Spleen (tissue), 11 donors: ENCODE data around the gene HOXC11. TPM values are rescaled to one million over a fixed set of nuclear protein-coding genes. Genes with fewer than 3 reads are reported as not detected.

Source experiments
- DNase-seq: peaks from one replicate; pipeline ENCODE4 v3.0.0-alpha.2; 2020
- H3K27ac ChIP-seq, 8 donors: fragments of 200-600 bp; sonication (generic) in 7 of 8; 1 replicate in 4 of 8; 2 replicates in 4 of 8; pipeline versions ENCODE4 v1.5.0 to v1.8.0; 2016 to 2021; ENCODE audit warnings: inconsistent platforms in 4 of 8, mild to moderate bottlenecking in 4 of 8, moderate library complexity in 1 of 8
- H3K27me3 ChIP-seq, 7 donors: fragments of 200-600 bp; sonication (generic) in 6 of 7; replicated peaks in 1 of 7; 1 replicate in 4 of 7; 2 replicates in 3 of 7; pipeline versions ENCODE4 v1.5.0 to v1.8.0; 2016 to 2021; ENCODE audit warnings: inconsistent platforms in 3 of 7, mild to moderate bottlenecking in 1 of 7
- H3K36me3 ChIP-seq, 6 donors: fragments of 200-600 bp; sonication (generic) in 5 of 6; 1 replicate in 4 of 6; 2 replicates in 2 of 6; pipeline versions ENCODE4 v1.5.0 to v1.8.0; 2016 to 2021; ENCODE audit warnings: inconsistent platforms in 2 of 6
- H3K4me1 ChIP-seq, 6 donors: fragments of 200-600 bp; sonication (generic) in 5 of 6; 1 replicate in 3 of 6; 2 replicates in 3 of 6; pipeline versions ENCODE4 v1.5.0 to v1.8.0; 2016 to 2021; ENCODE audit warnings: inconsistent platforms in 3 of 6
- H3K4me3 ChIP-seq, 8 donors: fragments of 200-600 bp; sonication (generic) in 7 of 8; 1 replicate in 4 of 8; 2 replicates in 4 of 8; pipeline versions ENCODE4 v1.5.0 to v1.8.0; 2016 to 2021; ENCODE audit warnings: inconsistent platforms in 4 of 8, mild to moderate bottlenecking in 4 of 8, moderate library complexity in 2 of 8
- H3K9me3 ChIP-seq, 8 donors: fragments of 200-600 bp; sonication (generic) in 7 of 8; 1 replicate in 4 of 8; 2 replicates in 4 of 8; pipeline versions ENCODE4 v1.5.0 to v1.8.0; 2016 to 2021; ENCODE audit warnings: inconsistent platforms in 4 of 8
- CTCF ChIP-seq, 11 experiments: fragments of 200-600 bp in 7 of 11; fragments of 450-650 bp in 4 of 11; sonication (generic) in 4 of 11; IDR thresholded peaks in 8 of 11; conservative IDR thresholded peaks in 3 of 11; 1 replicate in 7 of 11; 2 replicates in 4 of 11; pipeline versions ENCODE4 v1.4.0 to v1.8.0; 2016 to 2021; ENCODE audit warnings: antibody characterized with exemption in 11 of 11, inconsistent platforms in 4 of 11, mild to moderate bottlenecking in 1 of 11
- POLR2A ChIP-seq, 3 donors: fragments of 450-650 bp; IDR thresholded peaks; one replicate each; pipeline ENCODE4 v1.5.1; 2017; ENCODE audit warnings: antibody characterized with exemption in 3 of 3, mild to moderate bottlenecking in 1 of 3
- POLR2AphosphoS5 ChIP-seq, 3 donors: sonication (generic); formaldehyde crosslinking; IDR thresholded peaks; one replicate each; pipeline ENCODE4 v1.5.1; 2017; ENCODE audit warnings: antibody characterized with exemption in 3 of 3
- WGBS, 5 donors: extraction: QIAGEN DNeasy Blood & Tissue Kit in 3 of 5; methylation state at CpG; one replicate each; pipeline versions ENCODE4 v1.1.5 to v1.1.7; 2013 to 2018; 5-methylcytosine and 5-hydroxymethylcytosine counted together
- intact Hi-C: fragments of 100-400 bp; cut with DNase I; formaldehyde crosslinking; loops from one replicate; pipeline ENCODE4 v1.15.0; 2023; ENCODE audit warnings: low total_unique reads
- polyA plus RNA-seq, 3 donors: library from polyadenylated mRNA; stranded (reverse); fragments of 200-250 nt; gene quantifications; one replicate each; pipeline ENCODE4 v1.2.1, GENCODE V29; 2013
- total RNA-seq, 7 donors: library from RNA; depleted of rRNA in 3 of 7; stranded (reverse); fragments of >200 nt in 3 of 7; fragmentation: NEBNext Ultra II Directional in 4 of 7; extraction: Animal tissue kit (Norgen Biotek cat#: 25700) in 4 of 7; gene quantifications; one replicate each; pipeline versions ENCODE4 v1.1.0 to v1.2.1, GENCODE V29; 2016 to 2021
- donor health status: healthy with polysubstance abuse.
- donor health status: DM: no; HTN: no; CAD: no; lungs with moderate emphysema.
- donor health status: DM: no; HTN: no; CAD: no.
- donor health status: Bipolar disorder and iron deficiency.
- donor health status: healthy.
- donor health status: DM: no; HTN: no; CAD: no.
- donor health status: DM: yes; HTN: yes; CAD: no.

The HOXC11 gene
- total and polyA plus RNA-seq, 10 donors: not detected

- no peaks in the 10 kb centered on the region for H3K36me3 ChIP-seq
- no peaks in the 10 kb centered on the region for H3K4me1 ChIP-seq
- H3K4me3 ChIP-seq: no peak overlapping the region
- intact Hi-C loops: no loop called here
- H3K27me3 ChIP-seq: peaks cover 6 to 100% (median 93%) of the 10 kb centered on the region in 7 donors
- no peak for DNase-seq
- TF ChIP-seq POLR2AphosphoS5 (IDR thresholded peaks at IDR 0.05): no peak
- TF ChIP-seq CTCF (IDR thresholded peaks at IDR 0.05 in 8 of 11, conservative IDR thresholded peaks at IDR 0.05 in 3 of 11): no peak
- TF ChIP-seq POLR2A (IDR thresholded peaks at IDR 0.05): no peak
- no peaks in the 10 kb centered on the region for H3K9me3 ChIP-seq
- no peak overlapping the region for H3K27ac ChIP-seq
- WGBS, 5 donors: 8 to 26% (median 15%) methylated on average over 4 of the region's 4 CpGs
Measured at GRCh38 chr12:53929527-53929926, 43.4 kb upstream of the HOXC11 start.

GRCh38 chr12:53930591-53931255 is 42.2 kb upstream of the HOXC11 start:
- intact Hi-C loops: no loop called here
- Histone ChIP-seq H3K4me1 (peaks cover 0 to 8% (median 6%) of the 10 kb centered on the region in 6 donors), H3K27me3 (peaks cover 8 to 100% (median 93%) of the 10 kb centered on the region in 7 donors), H3K4me3 (no peak overlapping the region), H3K36me3 (no peaks in the 10 kb centered on the region), H3K9me3 (no peaks in the 10 kb centered on the region), H3K27ac (no peak overlapping the region)
- DNase-seq: no peak
- 6 to 13% (median 9%) methylated on average over 30 of the region's 30 CpGs for WGBS, 5 donors
- TF ChIP-seq POLR2A (IDR thresholded peaks at IDR 0.05) (no peak), CTCF (IDR thresholded peaks at IDR 0.05 in 8 of 11, conservative IDR thresholded peaks at IDR 0.05 in 3 of 11) (no peak)

- Histone ChIP-seq H3K4me3 (no peak overlapping the region), H3K27ac (no peak overlapping the region), H3K36me3 (no peaks in the 10 kb centered on the region), H3K27me3 (peaks cover 11 to 100% (median 93%) of the 10 kb centered on the region in 7 donors), H3K4me1 (peaks cover 0 to 12% (median 7%) of the 10 kb centered on the region in 6 donors), H3K9me3 (no peaks in the 10 kb centered on the region)
- intact Hi-C loops: no loop called here
- no peak for DNase-seq
- WGBS, 5 donors: 29 to 40% (median 32%) methylated on average over 4 of the region's 4 CpGs
- TF ChIP-seq POLR2AphosphoS5 (IDR thresholded peaks at IDR 0.05) (no peak), CTCF (IDR thresholded peaks at IDR 0.05 in 8 of 11, conservative IDR thresholded peaks at IDR 0.05 in 3 of 11) (no peak), POLR2A (IDR thresholded peaks at IDR 0.05) (no peak)
Measured at GRCh38 chr12:53931844-53932581, 40.9 kb upstream of the HOXC11 start.

- Histone ChIP-seq H3K36me3 (no peaks in the 10 kb centered on the region), H3K4me1 (peaks cover 0 to 12% (median 7%) of the 10 kb centered on the region in 6 donors), H3K9me3 (no peaks in the 10 kb centered on the region), H3K27me3 (peaks cover 16 to 100% (median 93%) of the 10 kb centered on the region in 7 donors), H3K4me3 (no peak overlapping the region), H3K27ac (no peak overlapping the region)
- TF ChIP-seq POLR2AphosphoS5 (IDR thresholded peaks at IDR 0.05) (no peak), CTCF (IDR thresholded peaks at IDR 0.05 in 8 of 11, conservative IDR thresholded peaks at IDR 0.05 in 3 of 11) (no peak), POLR2A (IDR thresholded peaks at IDR 0.05) (no peak)
- intact Hi-C loops: no loop called here
- DNase-seq: no peak
- 26 to 33% (median 31%) methylated on average over 4 of the region's 4 CpGs for WGBS, 5 donors
Measured at GRCh38 chr12:53932915-53933314, 40.0 kb upstream of the HOXC11 start.
